K562 (cell line): Measurements from ENCODE around the gene SERF2. TPM values are rescaled to one million over a fixed set of nuclear protein-coding genes. Genes with fewer than 3 reads are reported as not detected.

ENCODE experiments used
- MAFG ChIP-seq: fragments of 450-650 bp; conservative IDR thresholded peaks from 2 replicates; pipeline ENCODE4 v1.6.1; 2016; ENCODE audit warnings: missing genetic modification characterization, missing compliant biosample characterization
- PRDM10 ChIP-seq: fragments of 450-650 bp; IDR thresholded peaks from 2 replicates; pipeline ENCODE4 v1.6.1; 2018; ENCODE audit not compliant: partially characterized antibody
- UBTF ChIP-seq, 2 experiments: IDR thresholded peaks; 2 replicates each; pipeline ENCODE4 v1.6.1; 2012; ENCODE audit warnings: improper control_type of control experiment in 2 of 2, low read depth in 2 of 2, low read length in 2 of 2, borderline replicate concordance in 1 of 2
- ZNF609 ChIP-seq: sonication (generic); formaldehyde crosslinking; IDR thresholded peaks from 2 replicates; pipeline ENCODE4 v1.8.1; 2023; ENCODE audit warnings: missing genetic modification reagents, mild to moderate bottlenecking, borderline replicate concordance
- polyA plus RNA-seq, 8 experiments: library from polyadenylated mRNA; depleted of rRNA in 4 of 8; stranded (reverse) in 5 of 8; unstranded in 3 of 8; fragments of >200 nt; fragmentation: Nextera tagmentation in 2 of 8; fragmentation: Illumina TruSeq in 1 of 8; extraction: Ambion mirVana in 2 of 8; extraction: Trizol in 1 of 8; gene quantifications; 2 replicates each; pipeline versions ENCODE4 v1.2.1 to v1.2.3, GENCODE V29; 2011 to 2014; ENCODE audit warnings: inconsistent platforms in 1 of 8, missing spikeins in 1 of 8
- total RNA-seq, 7 experiments: library from RNA; depleted of rRNA in 6 of 7; stranded (reverse); fragments of >200 nt in 6 of 7; fragmentation: Illumina TruSeq in 2 of 7; extraction: Trizol in 2 of 7; gene quantifications; 2 replicates each; pipeline versions ENCODE4 v1.2.1 to v1.2.3, GENCODE V29; 2011 to 2021; ENCODE audit warnings: low replicate concordance in 1 of 7
- TF ChIP-seq, protein P1 (sequence below): fragments of 450-650 bp; IDR thresholded peaks from one replicate; pipeline ENCODE4 v1.6.1; 2018; ENCODE audit warnings: mild to moderate bottlenecking, moderate library complexity; ENCODE audit not compliant: partially characterized antibody
- TF ChIP-seq, protein P2 (sequence below): fragments of 450-650 bp; formaldehyde crosslinking; IDR thresholded peaks from 2 replicates; pipeline ENCODE4 v1.4.0; 2020; ENCODE audit warnings: mild to moderate bottlenecking, mixed read lengths
- TF ChIP-seq, protein P3 (sequence below): fragments of 450-650 bp; formaldehyde crosslinking; IDR thresholded peaks from 2 replicates; pipeline ENCODE4 v1.4.0; 2022; ENCODE audit warnings: missing genetic modification characterization

The SERF2 gene
- total and polyA plus RNA-seq, 9 of the 15 experiments (the other 6 are each of a cell fraction or from before 2014, with no cell fraction given), result 497 to 3,360 (median 867) TPM

DNA sequence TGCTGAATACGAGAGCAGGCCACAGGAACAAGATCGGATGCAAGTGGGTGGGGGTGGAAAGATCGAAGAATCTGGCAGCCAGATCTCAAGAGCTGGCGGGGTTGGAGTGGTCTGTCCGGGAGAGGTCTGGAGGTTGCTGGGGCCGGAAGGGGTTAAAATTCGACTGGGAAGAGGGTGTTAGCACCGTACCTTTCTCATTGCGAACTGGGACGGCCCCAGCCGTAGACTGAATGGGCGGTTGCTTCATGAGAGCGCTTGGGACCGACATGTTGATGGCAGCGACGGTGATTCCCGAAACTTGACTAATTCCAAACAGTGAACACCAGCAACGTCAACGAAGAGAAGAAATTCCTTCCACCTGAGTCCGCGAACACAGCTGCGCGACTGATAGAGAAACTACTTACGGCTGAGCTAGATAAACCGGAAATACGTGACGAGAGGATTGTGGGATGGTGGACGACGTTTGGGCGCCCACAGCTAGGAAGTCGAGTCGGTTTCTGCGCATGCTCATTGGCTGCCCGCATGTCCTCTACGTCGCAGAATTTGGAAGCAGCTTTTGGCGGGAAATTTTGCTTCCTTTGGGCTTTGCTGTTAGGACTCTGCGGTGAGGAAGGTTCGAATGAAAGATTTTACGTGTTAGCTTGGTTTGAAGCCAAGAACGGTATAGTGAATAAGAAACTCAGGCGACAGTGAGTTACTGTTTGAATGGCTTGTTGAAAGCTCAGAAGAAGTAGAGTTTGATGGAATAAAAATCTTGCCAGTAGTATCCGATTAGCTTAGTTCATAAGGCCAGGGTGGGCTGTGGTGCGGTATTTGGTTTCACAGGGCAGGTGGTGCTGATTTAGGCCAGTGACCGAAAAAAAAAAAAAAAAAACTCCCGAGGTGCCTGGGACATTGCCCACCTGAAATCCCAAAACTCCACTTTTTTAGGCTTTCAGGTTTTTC, 32.5 kb downstream of the SERF2 start, which contains the start of gene MFAP1 (continued):
- TF ChIP-seq PRDM10 (peak; percentile 37), MAFG (tag) (0 out of 2 replicates have a peak, but pooled peaks have one; percentile 4), UBTF (IDR thresholded peaks at IDR 0.05; ENCODE audit: borderline replicate concordance in 1 of 2, low read depth in 2 of 2, low read length in 2 of 2) (0 out of 4 replicates have a peak, but pooled peaks of 1 of the 2 experiments have one; percentile 16), ZNF609 (CRISPR knock-in tag) (no peak)
- TF ChIP-seq, protein P1, sequence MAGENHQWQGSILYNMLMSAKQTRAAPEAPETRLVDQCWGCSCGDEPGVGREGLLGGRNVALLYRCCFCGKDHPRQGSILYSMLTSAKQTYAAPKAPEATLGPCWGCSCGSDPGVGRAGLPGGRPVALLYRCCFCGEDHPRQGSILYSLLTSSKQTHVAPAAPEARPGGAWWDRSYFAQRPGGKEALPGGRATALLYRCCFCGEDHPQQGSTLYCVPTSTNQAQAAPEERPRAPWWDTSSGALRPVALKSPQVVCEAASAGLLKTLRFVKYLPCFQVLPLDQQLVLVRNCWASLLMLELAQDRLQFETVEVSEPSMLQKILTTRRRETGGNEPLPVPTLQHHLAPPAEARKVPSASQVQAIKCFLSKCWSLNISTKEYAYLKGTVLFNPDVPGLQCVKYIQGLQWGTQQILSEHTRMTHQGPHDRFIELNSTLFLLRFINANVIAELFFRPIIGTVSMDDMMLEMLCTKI, result no peak
- TF ChIP-seq, protein P2, sequence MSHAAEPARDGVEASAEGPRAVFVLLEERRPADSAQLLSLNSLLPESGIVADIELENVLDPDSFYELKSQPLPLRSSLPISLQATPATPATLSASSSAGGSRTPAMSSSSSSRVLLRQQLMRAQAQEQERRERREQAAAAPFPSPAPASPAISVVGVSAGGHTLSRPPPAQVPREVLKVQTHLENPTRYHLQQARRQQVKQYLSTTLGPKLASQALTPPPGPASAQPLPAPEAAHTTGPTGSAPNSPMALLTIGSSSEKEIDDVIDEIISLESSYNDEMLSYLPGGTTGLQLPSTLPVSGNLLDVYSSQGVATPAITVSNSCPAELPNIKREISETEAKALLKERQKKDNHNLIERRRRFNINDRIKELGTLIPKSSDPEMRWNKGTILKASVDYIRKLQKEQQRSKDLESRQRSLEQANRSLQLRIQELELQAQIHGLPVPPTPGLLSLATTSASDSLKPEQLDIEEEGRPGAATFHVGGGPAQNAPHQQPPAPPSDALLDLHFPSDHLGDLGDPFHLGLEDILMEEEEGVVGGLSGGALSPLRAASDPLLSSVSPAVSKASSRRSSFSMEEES (CRISPR knock-in tag), result no peak
- TF ChIP-seq, protein P3, sequence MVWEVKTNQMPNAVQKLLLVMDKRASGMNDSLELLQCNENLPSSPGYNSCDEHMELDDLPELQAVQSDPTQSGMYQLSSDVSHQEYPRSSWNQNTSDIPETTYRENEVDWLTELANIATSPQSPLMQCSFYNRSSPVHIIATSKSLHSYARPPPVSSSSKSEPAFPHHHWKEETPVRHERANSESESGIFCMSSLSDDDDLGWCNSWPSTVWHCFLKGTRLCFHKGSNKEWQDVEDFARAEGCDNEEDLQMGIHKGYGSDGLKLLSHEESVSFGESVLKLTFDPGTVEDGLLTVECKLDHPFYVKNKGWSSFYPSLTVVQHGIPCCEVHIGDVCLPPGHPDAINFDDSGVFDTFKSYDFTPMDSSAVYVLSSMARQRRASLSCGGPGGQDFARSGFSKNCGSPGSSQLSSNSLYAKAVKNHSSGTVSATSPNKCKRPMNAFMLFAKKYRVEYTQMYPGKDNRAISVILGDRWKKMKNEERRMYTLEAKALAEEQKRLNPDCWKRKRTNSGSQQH (CRISPR knock-in tag), result no peak
